GM18526 (cell line): ENCODE data around the gene RFT1.

Source experiments
- POLR2A ChIP-seq: IDR thresholded peaks from 3 replicates; pipeline ENCODE4 v1.6.1; 2011; ENCODE audit not compliant: insufficient read length; ENCODE audit errors: extremely low read depth

RFT1 gene

GRCh38 chr3:53056442-53056841, 73.8 kb downstream of the RFT1 start:
- TF ChIP-seq POLR2A, result no peak

- TF ChIP-seq POLR2A, result no peak
Observed at GRCh38 chr3:53051929-53052328, 78.3 kb downstream of the RFT1 start.

- TF ChIP-seq POLR2A, result no peak
Observed at GRCh38 chr3:53049987-53050386, 80.2 kb downstream of the RFT1 start.

GRCh38 chr3:53046171-53047170, 83.8 kb downstream of the RFT1 start:
- TF ChIP-seq POLR2A, result no peak

- TF ChIP-seq POLR2A, result peak; percentile 6
Observed at GRCh38 chr3:53045518-53046170, 84.6 kb downstream of the RFT1 start, which contains the start of gene SFMBT1. Gene SFMBT1 (minus strand): TSS chr3:53046073. CDS start chr3:52969128, 76,945 bp downstream.

- peak; percentile 22 for TF ChIP-seq POLR2A
Observed at GRCh38 chr3:53044711-53045517, 85.3 kb downstream of the RFT1 start.

- no peak for TF ChIP-seq POLR2A
Observed at GRCh38 chr3:53044371-53044710, 85.9 kb downstream of the RFT1 start.

- TF ChIP-seq POLR2A, result no peak
Observed at GRCh38 chr3:53043738-53044137, 86.5 kb downstream of the RFT1 start.

GRCh38 chr3:53042651-53043050, 87.6 kb downstream of the RFT1 start:
- TF ChIP-seq POLR2A, result no peak

- TF ChIP-seq POLR2A, result no peak
Observed at GRCh38 chr3:53040351-53040820, 89.8 kb downstream of the RFT1 start.

GRCh38 chr3:53039376-53039752, 90.9 kb downstream of the RFT1 start:
- TF ChIP-seq POLR2A, result no peak

- no peak for TF ChIP-seq POLR2A
Observed at GRCh38 chr3:53038679-53039375, 91.4 kb downstream of the RFT1 start.
